ENCODE data around the gene FAM193A.
"Not testable (repeated sequence)": the region's sequence is repeated elsewhere in the genome, so short reads cannot be mapped to it uniquely, and the experiment has no call there.

Gene FAM193A

GRCh38 chr4:2634014-2634413, 97.6 kb downstream of the FAM193A start:
- DNase-seq = no peak

GRCh38 chr4:2636331-2636730, 99.9 kb downstream of the FAM193A start:
- no peak for DNase-seq
- Mint-ChIP-seq H3K4me1 (no peaks in the 10 kb centered on the region), H3K27ac (no peak overlapping the region), H3K36me3 (ENCODE audit: low read depth) (peaks cover 25% of the 10 kb centered on the region), H3K27me3 (no peaks in the 10 kb centered on the region), H3K9me3 (no peaks in the 10 kb centered on the region), H3K4me3 (no peak overlapping the region)
- no peak for ATAC-seq

More at GRCh38 chr4:2634014-2634413, 97.6 kb downstream of the FAM193A start:
- no peak for ATAC-seq
- no peak overlapping the region for H3K4me3 Mint-ChIP-seq
- no peaks in the 10 kb centered on the region for H3K27me3 Mint-ChIP-seq
- H3K4me1 Mint-ChIP-seq = no peaks in the 10 kb centered on the region
- H3K36me3 Mint-ChIP-seq (ENCODE audit: low read depth) = peaks cover 20% of the 10 kb centered on the region
- H3K27ac Mint-ChIP-seq = no peak overlapping the region
- no peaks in the 10 kb centered on the region for H3K9me3 Mint-ChIP-seq

DNA sequence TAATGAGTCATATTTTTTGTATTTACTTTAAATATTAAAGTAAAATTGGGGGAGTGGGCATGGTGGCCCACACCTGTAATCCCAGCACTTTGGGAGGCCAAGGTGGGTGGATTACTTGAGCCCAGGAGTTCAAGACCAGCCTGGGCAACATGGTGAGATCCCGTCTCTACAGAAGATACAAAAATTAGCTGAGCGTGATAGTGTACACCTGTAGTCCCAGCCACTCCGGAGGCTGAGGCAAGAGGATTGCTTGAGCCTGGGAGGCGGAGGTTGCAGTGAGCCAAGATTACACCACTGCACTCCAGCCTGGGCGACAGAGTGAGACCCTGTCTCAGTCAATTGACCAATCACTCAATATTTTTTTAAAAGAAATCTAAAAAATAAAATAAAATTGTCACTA, 100.5 kb downstream of the FAM193A start:
- not testable (repeated sequence) for H3K4me1 Mint-ChIP-seq, DNase-seq, H3K27ac Mint-ChIP-seq, H3K27me3 Mint-ChIP-seq, ATAC-seq, H3K9me3 Mint-ChIP-seq, H3K4me3 Mint-ChIP-seq
- H3K36me3 Mint-ChIP-seq (ENCODE audit: low read depth) = peaks cover 25% of the 10 kb centered on the region

- Mint-ChIP-seq H3K4me3 (no peak overlapping the region), H3K27ac (no peak overlapping the region), H3K9me3 (no peaks in the 10 kb centered on the region), H3K4me1 (no peaks in the 10 kb centered on the region), H3K27me3 (no peaks in the 10 kb centered on the region), H3K36me3 (ENCODE audit: low read depth) (peaks cover 27% of the 10 kb centered on the region)
- DNase-seq (no peak), ATAC-seq (no peak)
Measured at GRCh38 chr4:2637956-2638552, 101.6 kb downstream of the FAM193A start.

DNA sequence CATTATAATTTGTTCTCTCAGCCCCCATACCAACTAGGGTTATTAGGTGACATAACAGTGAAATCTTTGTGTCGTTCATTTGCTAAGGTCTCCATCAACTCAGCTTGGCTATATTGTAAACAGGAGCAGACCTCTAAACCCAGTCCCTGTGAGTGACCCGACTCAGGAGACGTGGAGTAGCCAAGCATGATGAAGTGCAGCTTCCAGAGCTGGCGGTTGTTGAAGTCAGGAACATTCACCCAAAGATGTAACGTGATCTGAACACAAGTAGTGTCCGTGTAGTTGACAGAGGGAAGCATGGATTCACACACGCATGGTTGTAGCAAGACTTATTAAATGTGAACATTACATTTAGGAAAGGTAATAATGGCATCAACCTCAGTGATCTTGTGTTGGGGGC, 102.3 kb downstream of the FAM193A start:
- no peak for DNase-seq
- H3K27ac Mint-ChIP-seq = no peak overlapping the region
- H3K36me3 Mint-ChIP-seq (ENCODE audit: low read depth) = peaks cover 27% of the 10 kb centered on the region
- no peak overlapping the region for H3K4me3 Mint-ChIP-seq
- no peak for ATAC-seq
- no peaks in the 10 kb centered on the region for H3K9me3 Mint-ChIP-seq
- no peaks in the 10 kb centered on the region for H3K4me1 Mint-ChIP-seq
- no peaks in the 10 kb centered on the region for H3K27me3 Mint-ChIP-seq

DNA sequence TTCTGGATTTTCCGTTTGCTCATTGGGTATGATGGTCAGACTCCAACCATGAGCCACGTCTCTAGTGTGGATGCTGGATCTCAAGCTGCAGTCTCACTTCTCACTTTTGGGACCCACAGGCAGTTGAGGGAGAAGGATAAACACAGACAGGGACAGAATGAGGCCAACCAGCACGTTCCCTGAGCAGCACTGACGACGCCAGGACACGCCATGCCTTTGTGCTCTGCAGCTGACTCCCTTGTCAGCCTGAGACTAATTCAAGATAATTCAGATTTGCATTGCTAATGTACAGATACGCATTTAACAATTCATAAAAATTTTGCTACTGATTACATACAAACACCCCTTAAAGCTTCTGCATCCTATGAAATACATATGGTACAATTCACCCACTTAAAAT, 106.5 kb downstream of the FAM193A start:
- Mint-ChIP-seq H3K27me3 (no peaks in the 10 kb centered on the region), H3K36me3 (ENCODE audit: low read depth) (peaks cover 27% of the 10 kb centered on the region), H3K4me1 (no peaks in the 10 kb centered on the region), H3K9me3 (no peaks in the 10 kb centered on the region), H3K4me3 (no peak overlapping the region), H3K27ac (peak overlapping the region; percentile 39)
- DNase-seq (no peak), ATAC-seq (no peak)

DNA sequence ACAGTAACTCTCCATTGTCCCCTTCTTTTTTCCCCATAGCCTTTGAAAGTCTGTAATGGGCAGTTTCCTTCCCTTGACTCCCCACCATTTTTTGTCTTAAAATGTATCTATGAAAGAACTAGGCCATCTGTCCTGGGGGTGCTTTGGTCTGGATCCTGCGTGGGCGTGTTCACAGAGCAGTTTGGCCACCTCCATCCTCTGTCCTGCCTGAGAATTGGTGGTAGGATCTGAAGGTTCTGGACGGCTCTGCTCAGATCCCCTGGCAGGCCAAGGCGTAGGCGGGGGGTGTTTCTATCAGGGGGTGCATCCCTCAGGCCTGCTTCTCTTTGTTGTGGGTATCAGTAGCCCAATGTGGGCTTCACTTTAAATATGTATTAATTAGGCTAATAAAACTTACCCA, 107.1 kb downstream of the FAM193A start:
- Mint-ChIP-seq H3K4me3 (no peak overlapping the region), H3K4me1 (no peaks in the 10 kb centered on the region), H3K27ac (no peak overlapping the region), H3K9me3 (no peaks in the 10 kb centered on the region), H3K27me3 (no peaks in the 10 kb centered on the region), H3K36me3 (ENCODE audit: low read depth) (peaks cover 29% of the 10 kb centered on the region)
- no peak for ATAC-seq
- DNase-seq = no peak

DNA sequence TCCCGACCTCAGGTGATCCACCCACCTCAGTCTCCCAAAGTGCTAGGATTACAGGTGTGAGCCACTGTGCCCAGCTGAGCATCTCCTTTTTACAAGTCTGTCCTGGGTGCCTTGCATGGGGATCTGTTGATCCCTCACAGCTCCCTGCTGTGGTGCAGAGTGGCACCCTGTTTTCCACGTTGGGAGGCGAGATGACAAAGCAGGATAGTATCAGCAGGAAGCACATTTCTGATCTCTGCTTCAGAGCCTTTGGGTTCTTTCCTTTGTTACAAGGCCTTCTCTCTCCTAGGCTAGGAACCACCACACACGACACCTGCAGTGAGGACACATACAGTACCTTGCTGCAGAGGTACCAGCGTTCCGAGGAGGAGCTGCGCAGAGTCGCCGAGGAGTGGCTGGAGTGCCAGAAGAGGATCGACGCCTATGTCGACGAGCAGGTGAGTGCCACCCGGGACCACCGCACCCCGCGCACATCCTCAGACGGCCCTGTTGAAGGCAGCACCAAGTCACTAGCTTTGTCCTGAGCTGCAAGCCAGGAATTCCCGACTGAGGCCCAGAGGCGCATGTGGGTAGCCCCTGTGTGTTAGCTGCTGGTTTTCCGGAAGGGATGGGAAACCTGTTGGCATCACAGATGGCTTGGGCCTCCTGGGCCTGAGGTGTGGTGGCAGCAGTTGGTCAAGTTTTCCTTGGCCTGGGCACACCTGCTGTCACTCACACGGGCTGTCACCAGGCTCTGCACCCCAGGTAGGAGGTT, 110.1 kb downstream of the FAM193A start:
- Mint-ChIP-seq H3K9me3 (no peaks in the 10 kb centered on the region), H3K36me3 (ENCODE audit: low read depth) (peaks cover 29% of the 10 kb centered on the region), H3K27me3 (no peaks in the 10 kb centered on the region), H3K4me1 (peaks cover 11% of the 10 kb centered on the region), H3K27ac (no peak overlapping the region), H3K4me3 (no peak overlapping the region)
- DNase-seq (no peak), ATAC-seq (no peak)

DNA sequence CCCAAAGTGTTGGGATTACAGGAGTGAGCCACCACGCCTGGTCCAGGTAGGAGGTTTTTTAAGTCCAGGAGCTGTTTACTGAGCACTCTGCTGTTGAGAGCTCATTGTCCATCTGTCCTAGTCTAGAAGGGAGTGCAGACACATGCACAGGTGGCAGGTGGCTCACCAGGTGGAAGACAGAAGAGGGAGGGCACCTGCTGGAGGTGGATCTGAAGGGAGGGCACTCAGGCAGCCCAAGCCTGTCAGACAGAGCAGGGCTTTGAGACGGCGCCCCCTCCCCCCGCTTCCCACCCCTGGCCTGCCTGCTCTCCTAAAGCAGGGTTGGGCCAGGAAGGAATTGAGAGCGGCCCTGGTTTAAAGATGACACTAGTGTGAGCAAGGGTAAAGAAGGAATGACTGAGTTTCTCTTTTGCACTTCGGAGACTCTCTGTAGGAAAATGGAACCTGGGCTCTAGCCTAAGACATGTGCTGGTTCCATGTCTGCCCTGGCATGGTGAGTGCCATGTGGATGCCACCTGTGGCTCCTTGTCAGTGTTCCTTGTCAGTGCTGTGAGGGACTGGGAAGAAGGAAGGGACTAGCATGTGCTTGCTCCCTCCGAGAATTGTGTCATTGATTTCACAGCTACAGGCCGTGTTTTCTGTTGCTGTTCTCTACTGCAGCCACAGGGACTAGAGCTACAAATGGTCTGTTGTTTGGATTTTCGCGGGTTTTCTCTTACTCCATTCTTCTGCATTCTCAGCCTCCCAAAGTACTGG, 111.1 kb downstream of the FAM193A start:
- no peaks in the 10 kb centered on the region for H3K27me3 Mint-ChIP-seq
- no peak overlapping the region for H3K27ac Mint-ChIP-seq
- DNase-seq = no peak
- H3K4me1 Mint-ChIP-seq = peaks cover 21% of the 10 kb centered on the region
- H3K36me3 Mint-ChIP-seq (ENCODE audit: low read depth) = peaks cover 31% of the 10 kb centered on the region
- H3K9me3 Mint-ChIP-seq = no peaks in the 10 kb centered on the region
- ATAC-seq = no peak
- no peak overlapping the region for H3K4me3 Mint-ChIP-seq

- ATAC-seq = no peak
- H3K4me1 Mint-ChIP-seq = peaks cover 24% of the 10 kb centered on the region
- no peak for DNase-seq
- no peak overlapping the region for H3K27ac Mint-ChIP-seq
- no peak overlapping the region for H3K4me3 Mint-ChIP-seq
- H3K36me3 Mint-ChIP-seq (ENCODE audit: low read depth) = peaks cover 32% of the 10 kb centered on the region
- no peaks in the 10 kb centered on the region for H3K27me3 Mint-ChIP-seq
- no peaks in the 10 kb centered on the region for H3K9me3 Mint-ChIP-seq
Measured at GRCh38 chr4:2648159-2648814, 111.8 kb downstream of the FAM193A start.

DNA sequence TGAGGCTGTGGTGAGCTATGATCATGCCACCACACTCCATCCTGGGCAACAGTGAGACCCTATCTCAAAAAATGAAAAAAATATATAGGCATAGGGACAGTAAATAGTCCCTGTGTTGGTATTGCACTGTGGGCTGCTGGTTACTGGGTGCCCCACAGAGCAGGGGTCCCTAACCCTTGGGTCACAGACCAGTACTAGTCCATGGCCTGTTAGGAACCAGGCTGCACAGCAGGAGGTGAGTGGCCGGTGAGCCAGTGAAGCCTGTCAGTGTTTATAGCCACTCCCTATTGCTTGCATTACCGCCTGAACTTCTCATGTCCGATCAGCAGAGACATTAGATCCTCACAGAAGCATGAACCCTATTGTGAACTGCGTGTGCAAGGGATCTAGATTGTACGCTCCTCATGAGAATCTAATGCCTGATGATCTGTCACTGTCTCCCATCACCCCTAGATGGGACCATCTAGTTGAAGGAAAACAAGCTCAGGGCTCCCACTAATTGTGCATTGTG, 113.2 kb downstream of the FAM193A start:
- Mint-ChIP-seq H3K36me3 (ENCODE audit: low read depth) (peaks cover 33% of the 10 kb centered on the region), H3K27ac (no peak overlapping the region)

DNA sequence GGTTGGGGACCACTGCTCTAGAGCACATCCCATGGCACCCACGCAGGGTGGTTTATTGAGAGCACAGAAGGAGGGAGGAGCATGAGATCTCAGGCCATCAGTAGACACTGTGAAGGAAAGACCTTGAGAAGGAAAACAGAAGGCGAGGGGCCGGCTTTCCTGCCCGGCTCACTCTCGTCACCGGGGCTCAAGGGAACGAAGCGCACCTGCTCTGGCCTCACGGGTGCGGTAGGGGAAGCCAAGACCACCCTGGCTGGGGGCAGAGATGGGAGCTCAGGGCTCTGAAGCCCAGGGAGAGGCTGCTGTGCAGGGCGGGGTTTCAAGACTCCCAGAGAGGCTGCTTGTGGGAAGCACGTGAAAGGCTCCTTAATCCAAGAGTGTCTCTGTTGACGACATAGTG, 113.8 kb downstream of the FAM193A start:
- no peak for ATAC-seq

More for the DNA sequence above, 113.2 kb downstream of the FAM193A start:
- no peak overlapping the region for H3K4me3 Mint-ChIP-seq
- peaks cover 29% of the 10 kb centered on the region for H3K4me1 Mint-ChIP-seq
- no peaks in the 10 kb centered on the region for H3K27me3 Mint-ChIP-seq
- no peak for ATAC-seq
- no peak for DNase-seq
- no peaks in the 10 kb centered on the region for H3K9me3 Mint-ChIP-seq

GRCh38 chr4:2651546-2651945, 115.1 kb downstream of the FAM193A start:
- Mint-ChIP-seq H3K36me3 (ENCODE audit: low read depth) (peaks cover 33% of the 10 kb centered on the region), H3K9me3 (no peaks in the 10 kb centered on the region), H3K27me3 (no peaks in the 10 kb centered on the region), H3K27ac (no peak overlapping the region), H3K4me3 (no peak overlapping the region), H3K4me1 (peaks cover 29% of the 10 kb centered on the region)
- no peak for ATAC-seq
- no peak for DNase-seq

More for the DNA sequence above, 113.8 kb downstream of the FAM193A start:
- H3K27ac Mint-ChIP-seq = no peak overlapping the region
- H3K4me3 Mint-ChIP-seq = no peak overlapping the region
- peaks cover 29% of the 10 kb centered on the region for H3K4me1 Mint-ChIP-seq
- H3K36me3 Mint-ChIP-seq (ENCODE audit: low read depth) = peaks cover 33% of the 10 kb centered on the region
- no peaks in the 10 kb centered on the region for H3K27me3 Mint-ChIP-seq
- H3K9me3 Mint-ChIP-seq = no peaks in the 10 kb centered on the region
- no peak for DNase-seq

DNA sequence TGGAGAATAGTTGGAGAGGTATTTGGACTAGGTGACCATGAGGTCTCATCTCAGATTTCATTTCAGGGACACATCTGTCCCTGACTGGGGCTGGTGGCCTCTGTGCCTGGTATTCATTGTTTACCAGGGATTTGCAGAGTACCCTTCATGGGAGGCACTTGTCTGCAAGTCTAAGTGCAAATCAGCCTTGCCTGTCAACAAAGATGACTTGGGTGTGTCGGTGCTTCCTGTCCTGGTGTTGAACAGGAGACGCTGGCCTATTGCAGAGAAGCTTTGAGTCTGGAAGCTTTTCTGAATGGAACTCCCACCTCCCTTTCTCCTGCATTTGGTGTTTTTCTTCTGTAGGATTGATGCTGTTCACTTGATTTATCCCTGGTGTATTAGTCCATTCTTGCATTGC, 115.6 kb downstream of the FAM193A start:
- H3K4me1 Mint-ChIP-seq = peaks cover 29% of the 10 kb centered on the region
- peaks cover 33% of the 10 kb centered on the region for H3K36me3 Mint-ChIP-seq (ENCODE audit: low read depth)
- DNase-seq = no peak

More for the DNA sequence above, 115.6 kb downstream of the FAM193A start:
- ATAC-seq = no peak
- no peaks in the 10 kb centered on the region for H3K27me3 Mint-ChIP-seq
- H3K9me3 Mint-ChIP-seq = no peaks in the 10 kb centered on the region
- peak overlapping the region; percentile 57 for H3K27ac Mint-ChIP-seq
- no peak overlapping the region for H3K4me3 Mint-ChIP-seq
